HepG2 (cell line): Measurements from ENCODE around the gene CREBBP. TPM values are rescaled to one million over a fixed set of nuclear protein-coding genes. Genes with fewer than 3 reads are reported as not detected.
A peak's percentile ranks its signal among the peaks of the same experiment; 100 is the strongest.

Source experiments
- ATAC-seq: fragments of 200-7000 bp; cut with Tn5 transposase; 3 replicates; pipeline ENCODE4 v1.9.1; 2020; ENCODE audit warnings: mild to moderate bottlenecking, moderate library complexity
- BruUV-seq: library from RNA; stranded (reverse); fragments of 400-500 nt; replicated peaks from 2 replicates; lab custom pipeline; 2021; lab: Mats Ljungman, UMichigan
- CTCF ChIA-PET: fragments of 300-600 bp; formaldehyde crosslinking; extraction: SDS; loops from one replicate; lab custom pipeline; 2021; ENCODE audit warnings: low total read pairs, inconsistent platforms, low intra/inter-chr PET ratio; lab: Yijun Ruan, JAX
- POLR2A ChIA-PET: fragments of 350-600 bp; sonication (Branson Sonifier 250); formaldehyde crosslinking; loops from one replicate; lab custom pipeline; 2020; ENCODE audit warnings: antibody characterized with exemption, inconsistent platforms; lab: Yijun Ruan, JAX
- DNase-seq: peaks from one replicate; pipeline ENCODE4 v3.0.0-alpha.2; 2015; ENCODE audit warnings: low spot score
- FAIRE-seq: peaks from 3 replicates; lab custom pipeline; 2011; peaks lifted over from hg19 to GRCh38; lab: Jason Lieb, UNC
- H2AFZ ChIP-seq: one replicate; pipeline ENCODE4 v1.6.1; 2011; ENCODE audit warnings: low read length, inconsistent platforms
- H3K27ac ChIP-seq: fragments of 300-600 bp; 3 replicates; pipeline ENCODE4 v1.8.0; 2011; ENCODE audit warnings: mixed run types, mild to moderate bottlenecking, mixed read lengths, low read length, inconsistent platforms; ENCODE audit not compliant: insufficient read depth; ENCODE audit errors: extremely low read length
- H3K27me3 ChIP-seq, 2 experiments: fragments of 200-600 bp in 1 of 2; 2 replicates in 1 of 2; 3 replicates in 1 of 2; pipeline versions ENCODE4 v1.6.0 to v1.8.0; 2011; ENCODE audit warnings: low read length in 2 of 2, mild to moderate bottlenecking in 2 of 2, moderate library complexity in 2 of 2, inconsistent platforms in 1 of 2; ENCODE audit not compliant: insufficient read depth in 2 of 2, control insufficient read depth in 1 of 2
- H3K36me3 ChIP-seq, 2 experiments: fragments of 200-600 bp in 1 of 2; replicated peaks in 1 of 2; 2 replicates in 1 of 2; 3 replicates in 1 of 2; pipeline versions ENCODE4 v1.5.1 to v1.8.0; 2011; ENCODE audit warnings: low read length in 2 of 2, inconsistent platforms in 1 of 2; ENCODE audit not compliant: insufficient read depth in 2 of 2, control insufficient read depth in 1 of 2
- H3K4me1 ChIP-seq: 2 replicates; pipeline ENCODE4 v1.5.1; 2012; ENCODE audit warnings: low read length, inconsistent platforms; ENCODE audit not compliant: insufficient read depth
- H3K4me2 ChIP-seq: 2 replicates; pipeline ENCODE4 v1.6.0; 2011; ENCODE audit warnings: low read depth, low read length, inconsistent platforms
- H3K4me3 ChIP-seq, 3 experiments: fragments of 200-600 bp in 1 of 3; sonication (generic), shearing (Covaris generic) in 1 of 3; replicated peaks in 1 of 3; 2 replicates each; pipeline ENCODE4 v1.5.1; 2011 to 2016; ENCODE audit warnings: low read length in 3 of 3, inconsistent platforms in 2 of 3, low read depth in 2 of 3, mild to moderate bottlenecking in 2 of 3, control low read depth in 1 of 3, mixed read lengths in 1 of 3; ENCODE audit not compliant: insufficient read depth in 1 of 3
- H3K79me2 ChIP-seq: one replicate; pipeline ENCODE4 v1.6.1; 2011; ENCODE audit warnings: low read length, inconsistent platforms; ENCODE audit not compliant: insufficient read depth
- H3K9ac ChIP-seq: 2 replicates; pipeline ENCODE4 v1.6.0; 2011; ENCODE audit warnings: mild to moderate bottlenecking, low read depth, low read length, inconsistent platforms; ENCODE audit not compliant: insufficient read depth
- H3K9me3 ChIP-seq: 2 replicates; pipeline ENCODE4 v1.5.1; 2012; ENCODE audit warnings: mild to moderate bottlenecking, low read length
- H4K20me1 ChIP-seq: 2 replicates; pipeline ENCODE4 v1.6.0; 2011; ENCODE audit warnings: inconsistent platforms, mild to moderate bottlenecking, low read length, moderate library complexity; ENCODE audit not compliant: insufficient read depth
- ARID2 ChIP-seq: sonication (generic); formaldehyde crosslinking; IDR thresholded peaks from 2 replicates; pipeline ENCODE4 v1.8.1; 2022; ENCODE audit warnings: mild to moderate bottlenecking, missing genetic modification reagents, borderline replicate concordance
- BRF2 ChIP-seq: sonication (generic); formaldehyde crosslinking; IDR thresholded peaks from 2 replicates; pipeline ENCODE4 v1.8.1; 2022; ENCODE audit warnings: mild to moderate bottlenecking, missing genetic modification reagents
- EEA1 ChIP-seq: sonication (generic); formaldehyde crosslinking; IDR thresholded peaks from 2 replicates; pipeline ENCODE4 v1.5.1; 2020; ENCODE audit warnings: mild to moderate bottlenecking, missing genetic modification reagents, borderline replicate concordance
- GATAD1 ChIP-seq: IDR thresholded peaks from 2 replicates; pipeline ENCODE4 v1.6.1; 2016; ENCODE audit warnings: missing genetic modification reagents, missing compliant biosample characterization
- JDP2 ChIP-seq: sonication (generic); formaldehyde crosslinking; IDR thresholded peaks from 2 replicates; pipeline ENCODE4 v1.8.1; 2022; ENCODE audit warnings: missing genetic modification reagents, borderline replicate concordance
- KLF9 ChIP-seq: IDR thresholded peaks from 2 replicates; pipeline ENCODE4 v1.6.1; 2016; ENCODE audit warnings: low read depth
- MAF1 ChIP-seq: sonication (generic); formaldehyde crosslinking; IDR thresholded peaks from 2 replicates; pipeline ENCODE4 v1.5.0; 2020; ENCODE audit warnings: missing genetic modification reagents, borderline replicate concordance
- NFATC3 ChIP-seq: sonication (generic); formaldehyde crosslinking; IDR thresholded peaks from 2 replicates; pipeline ENCODE4 v1.5.1; 2020; ENCODE audit warnings: mild to moderate bottlenecking, missing genetic modification reagents
- NFKBIZ ChIP-seq: IDR thresholded peaks from 2 replicates; pipeline ENCODE4 v1.6.1; 2018; ENCODE audit warnings: missing genetic modification reagents, missing compliant biosample characterization
- RCOR2 ChIP-seq: IDR thresholded peaks from 2 replicates; pipeline ENCODE4 v1.6.1; 2016; ENCODE audit warnings: missing biosample characterization, missing genetic modification reagents
- ZBTB20 ChIP-seq: sonication (generic); formaldehyde crosslinking; IDR thresholded peaks from 2 replicates; pipeline ENCODE4 v1.8.1; 2023; ENCODE audit warnings: missing genetic modification reagents, low read depth, mild to moderate bottlenecking, borderline replicate concordance
- ZNF224 ChIP-seq: sonication (generic); formaldehyde crosslinking; IDR thresholded peaks from 2 replicates; pipeline ENCODE4 v1.5.0; 2020; ENCODE audit warnings: mild to moderate bottlenecking, missing genetic modification reagents
- ZNF274 ChIP-seq: sonication (generic); formaldehyde crosslinking; IDR thresholded peaks from 2 replicates; pipeline ENCODE4 v1.5.1; 2020; ENCODE audit warnings: mild to moderate bottlenecking, missing genetic modification reagents
- ZNF367 ChIP-seq: sonication (generic); formaldehyde crosslinking; IDR thresholded peaks from 2 replicates; pipeline ENCODE4 v1.4.0; 2020; ENCODE audit warnings: missing genetic modification reagents, borderline replicate concordance
- WGBS: methylation state at CpG from one replicate; pipeline ENCODE4 v1.1.6; 2017; ENCODE audit warnings: low lambda C conversion rate; 5-methylcytosine and 5-hydroxymethylcytosine counted together
- in situ Hi-C: cut with HindIII; loops from 2 replicates; pipeline ENCODE4 v1.10.0; 2017; ENCODE audit warnings: low pct_unique_long_range_greater_than_20kb; ENCODE audit not compliant: extremely low pct_ligation_motif_present
- intact Hi-C: fragments of 100-400 bp; cut with micrococcal nuclease; formaldehyde crosslinking; loops from one replicate; pipeline ENCODE4 v1.10.0; 2022; ENCODE audit not compliant: unreplicated experiment
- polyA plus RNA-seq, 8 experiments: library from polyadenylated mRNA; depleted of rRNA in 3 of 8; stranded (reverse) in 7 of 8; unstranded in 1 of 8; fragments of >200 nt; fragmentation: Illumina TruSeq in 4 of 8; extraction: Trizol in 4 of 8; gene quantifications; 2 replicates each; pipeline versions ENCODE4 v1.2.1 to v1.2.3, GENCODE V29; 2011 to 2016; ENCODE audit warnings: low read depth in 4 of 8, missing spikeins in 1 of 8, mixed read lengths in 1 of 8; ENCODE audit not compliant: insufficient read depth in 1 of 8
- total RNA-seq, 5 experiments: library from RNA; depleted of rRNA; stranded (reverse); fragments of >200 nt; fragmentation: Illumina TruSeq; extraction: Trizol; gene quantifications; 2 replicates each; pipeline ENCODE4 v1.2.3, GENCODE V29; 2016; ENCODE audit warnings: low read depth in 1 of 5
- TF ChIP-seq, protein P1 (sequence below): sonication (generic); formaldehyde crosslinking; IDR thresholded peaks from 2 replicates; pipeline ENCODE4 v1.5.1; 2020; ENCODE audit warnings: missing genetic modification reagents, mild to moderate bottlenecking, borderline replicate concordance
- TF ChIP-seq, protein P2 (sequence below): sonication (generic); formaldehyde crosslinking; IDR thresholded peaks from 2 replicates; pipeline ENCODE4 v1.5.0; 2020; ENCODE audit warnings: missing genetic modification reagents
- TF ChIP-seq, protein P3 (sequence below): sonication (generic); formaldehyde crosslinking; IDR thresholded peaks from 2 replicates; pipeline ENCODE4 v1.8.1; 2023; ENCODE audit warnings: missing genetic modification reagents, inconsistent platforms, borderline replicate concordance
- TF ChIP-seq, protein P4 (sequence below): sonication (generic); formaldehyde crosslinking; IDR thresholded peaks from 2 replicates; pipeline ENCODE4 v1.4.0; 2020; ENCODE audit warnings: missing genetic modification reagents

The CREBBP gene
- total and polyA plus RNA-seq, 2 of the 13 experiments (the other 11 are each of a cell fraction or from before 2014, with no cell fraction given), result 5.3 to 10.4 TPM

GRCh38 chr16:3718019-3718391, 162.5 kb downstream of the CREBBP start:
- Histone ChIP-seq H3K4me3 (peak overlapping the region; percentile 77 to 98 (median 93)), H3K36me3 (no peaks in the 10 kb centered on the region; a peak in 1 of 5 replicates), H3K9me3 (no peaks in the 10 kb centered on the region), H3K4me1 (peaks cover 52% of the 10 kb centered on the region), H3K27me3 (peaks cover 0 to 2% of the 10 kb centered on the region in 2 experiments; a peak in 1 of 5 replicates), H3K27ac (peak overlapping the region; percentile 73), H2AFZ (no peak overlapping the region), H3K79me2 (peaks cover 39% of the 10 kb centered on the region), H3K4me2 (peak overlapping the region; percentile 83), H4K20me1 (no peaks in the 10 kb centered on the region), H3K9ac (peak overlapping the region; percentile 96)
- ChIA-PET POLR2A (interaction anchor here (1.3 to 9.7 kb wide), 3 partner anchors 16 to 163 kb away, joined by 3 to 144 read pairs (median 3); partner anchors contain the start of gene CREBBP), CTCF (no interaction called here)
- in situ Hi-C loops, result no loop called here
- DNase-seq (no peak), ATAC-seq (no peak), FAIRE-seq (no peak)
- 24% methylated on average over 5 of the region's 5 CpGs for WGBS
- intact Hi-C loops, result no loop called here
- BruUV-seq, result TSS peak; percentile 93
- TF ChIP-seq, protein P1, sequence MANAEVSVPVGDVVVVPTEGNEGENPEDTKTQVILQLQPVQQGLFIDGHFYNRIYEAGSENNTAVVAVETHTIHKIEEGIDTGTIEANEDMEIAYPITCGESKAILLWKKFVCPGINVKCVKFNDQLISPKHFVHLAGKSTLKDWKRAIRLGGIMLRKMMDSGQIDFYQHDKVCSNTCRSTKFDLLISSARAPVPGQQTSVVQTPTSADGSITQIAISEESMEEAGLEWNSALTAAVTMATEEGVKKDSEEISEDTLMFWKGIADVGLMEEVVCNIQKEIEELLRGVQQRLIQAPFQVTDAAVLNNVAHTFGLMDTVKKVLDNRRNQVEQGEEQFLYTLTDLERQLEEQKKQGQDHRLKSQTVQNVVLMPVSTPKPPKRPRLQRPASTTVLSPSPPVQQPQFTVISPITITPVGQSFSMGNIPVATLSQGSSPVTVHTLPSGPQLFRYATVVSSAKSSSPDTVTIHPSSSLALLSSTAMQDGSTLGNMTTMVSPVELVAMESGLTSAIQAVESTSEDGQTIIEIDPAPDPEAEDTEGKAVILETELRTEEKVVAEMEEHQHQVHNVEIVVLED (CRISPR knock-in tag), result no peak
- TF ChIP-seq KLF9, result no peak
- no peak for TF ChIP-seq NFATC3 (CRISPR knock-in tag)
- TF ChIP-seq GATAD1, result no peak
- TF ChIP-seq ZNF367, result no peak
- no peak for TF ChIP-seq ZBTB20 (CRISPR knock-in tag)
- 0 out of 2 replicates have a peak, but pooled peaks have one; percentile 23 for TF ChIP-seq ARID2 (CRISPR knock-in tag)
- no peak for TF ChIP-seq ZNF274 (CRISPR knock-in tag)
- 0 out of 2 replicates have a peak, but pooled peaks have one; percentile 10 for TF ChIP-seq MAF1 (CRISPR knock-in tag)
- TF ChIP-seq JDP2 (CRISPR knock-in tag), result no peak
- TF ChIP-seq, protein P2, sequence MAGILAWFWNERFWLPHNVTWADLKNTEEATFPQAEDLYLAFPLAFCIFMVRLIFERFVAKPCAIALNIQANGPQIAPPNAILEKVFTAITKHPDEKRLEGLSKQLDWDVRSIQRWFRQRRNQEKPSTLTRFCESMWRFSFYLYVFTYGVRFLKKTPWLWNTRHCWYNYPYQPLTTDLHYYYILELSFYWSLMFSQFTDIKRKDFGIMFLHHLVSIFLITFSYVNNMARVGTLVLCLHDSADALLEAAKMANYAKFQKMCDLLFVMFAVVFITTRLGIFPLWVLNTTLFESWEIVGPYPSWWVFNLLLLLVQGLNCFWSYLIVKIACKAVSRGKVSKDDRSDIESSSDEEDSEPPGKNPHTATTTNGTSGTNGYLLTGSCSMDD (CRISPR knock-in tag), result no peak
- TF ChIP-seq EEA1 (CRISPR knock-in tag), result no peak
- TF ChIP-seq, protein P3, sequence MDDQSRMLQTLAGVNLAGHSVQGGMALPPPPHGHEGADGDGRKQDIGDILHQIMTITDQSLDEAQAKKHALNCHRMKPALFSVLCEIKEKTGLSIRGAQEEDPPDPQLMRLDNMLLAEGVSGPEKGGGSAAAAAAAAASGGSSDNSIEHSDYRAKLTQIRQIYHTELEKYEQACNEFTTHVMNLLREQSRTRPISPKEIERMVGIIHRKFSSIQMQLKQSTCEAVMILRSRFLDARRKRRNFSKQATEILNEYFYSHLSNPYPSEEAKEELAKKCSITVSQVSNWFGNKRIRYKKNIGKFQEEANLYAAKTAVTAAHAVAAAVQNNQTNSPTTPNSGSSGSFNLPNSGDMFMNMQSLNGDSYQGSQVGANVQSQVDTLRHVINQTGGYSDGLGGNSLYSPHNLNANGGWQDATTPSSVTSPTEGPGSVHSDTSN, result no peak
- 0 out of 2 replicates have a peak, but pooled peaks have one; percentile 33 for TF ChIP-seq ZNF224 (CRISPR knock-in tag)
- peak; percentile 20; the same call in 1 of the 2 replicates for TF ChIP-seq BRF2 (CRISPR knock-in tag)
- TF ChIP-seq, protein P4, sequence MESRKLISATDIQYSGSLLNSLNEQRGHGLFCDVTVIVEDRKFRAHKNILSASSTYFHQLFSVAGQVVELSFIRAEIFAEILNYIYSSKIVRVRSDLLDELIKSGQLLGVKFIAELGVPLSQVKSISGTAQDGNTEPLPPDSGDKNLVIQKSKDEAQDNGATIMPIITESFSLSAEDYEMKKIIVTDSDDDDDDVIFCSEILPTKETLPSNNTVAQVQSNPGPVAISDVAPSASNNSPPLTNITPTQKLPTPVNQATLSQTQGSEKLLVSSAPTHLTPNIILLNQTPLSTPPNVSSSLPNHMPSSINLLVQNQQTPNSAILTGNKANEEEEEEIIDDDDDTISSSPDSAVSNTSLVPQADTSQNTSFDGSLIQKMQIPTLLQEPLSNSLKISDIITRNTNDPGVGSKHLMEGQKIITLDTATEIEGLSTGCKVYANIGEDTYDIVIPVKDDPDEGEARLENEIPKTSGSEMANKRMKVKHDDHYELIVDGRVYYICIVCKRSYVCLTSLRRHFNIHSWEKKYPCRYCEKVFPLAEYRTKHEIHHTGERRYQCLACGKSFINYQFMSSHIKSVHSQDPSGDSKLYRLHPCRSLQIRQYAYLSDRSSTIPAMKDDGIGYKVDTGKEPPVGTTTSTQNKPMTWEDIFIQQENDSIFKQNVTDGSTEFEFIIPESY, result no peak
- no peak for TF ChIP-seq RCOR2 (CRISPR knock-in tag)
- TF ChIP-seq NFKBIZ (CRISPR knock-in tag), result 0 out of 2 replicates have a peak, but pooled peaks have one; percentile 7
